Neural cell (in vitro differentiated cells): ENCODE data around the gene CFAP100.

Experiments
- CTCF ChIP-seq: fragments of 450-650 bp; IDR thresholded peaks from 2 replicates; pipeline ENCODE4 v1.5.1; 2014; ENCODE audit warnings: antibody characterized with exemption, mild to moderate bottlenecking, moderate library complexity; ENCODE audit not compliant: poor library complexity, severe bottlenecking
- EP300 ChIP-seq: fragments of 450-650 bp; conservative IDR thresholded peaks from 2 replicates; pipeline ENCODE4 v1.6.1; 2014; ENCODE audit warnings: antibody characterized with exemption, mild to moderate bottlenecking, moderate library complexity; ENCODE audit not compliant: poor library complexity, severe bottlenecking
- EZH2 ChIP-seq: fragments of 200-600, 300-800 bp; shearing (Covaris generic), sonication (generic); IDR thresholded peaks from 2 replicates; pipeline ENCODE4 v1.6.1; 2014; ENCODE audit warnings: antibody characterized with exemption, low read length, borderline replicate concordance, mild to moderate bottlenecking; ENCODE audit not compliant: insufficient read depth, poor library complexity, severe bottlenecking
- POLR2AphosphoS5 ChIP-seq: IDR thresholded peaks from 2 replicates; pipeline ENCODE4 v1.6.1; 2012
- RAD21 ChIP-seq: fragments of 450-650 bp; conservative IDR thresholded peaks from 2 replicates; pipeline ENCODE4 v1.6.1; 2014; ENCODE audit warnings: antibody characterized with exemption, mild to moderate bottlenecking, moderate library complexity
- TAF1 ChIP-seq: IDR thresholded peaks from 2 replicates; pipeline ENCODE4 v1.6.1; 2012; ENCODE audit warnings: low read depth

- TF ChIP-seq CTCF: no peak
- TF ChIP-seq EZH2: no peak
- no peak for TF ChIP-seq POLR2AphosphoS5
- TF ChIP-seq EP300: no peak
- TF ChIP-seq TAF1: no peak
- TF ChIP-seq RAD21: no peak
Observed at GRCh38 chr3:126389794-126390146, 4.9 kb upstream of the CFAP100 start.
